Measurements from ENCODE around the gene FMN1. TPM values are rescaled to one million over a fixed set of nuclear protein-coding genes. Genes with fewer than 3 reads are reported as not detected.

Gene FMN1
- total and polyA plus RNA-seq, 2 of the 8 experiments (the other 6 are each of a cell fraction or from before 2014, with no cell fraction given), result 0.27 to 3.7 TPM

- TF ChIP-seq YY1 (IDR thresholded peaks at IDR 0.05; ENCODE audit: low read depth, low read length), result no peak
- no peak for TF ChIP-seq SIX5 (IDR thresholded peaks at IDR 0.05; ENCODE audit: low read depth, low read length)
- no peak for TF ChIP-seq ZNF274 (IDR thresholded peaks at IDR 0.05; ENCODE audit: borderline replicate concordance, extremely low read depth, low read length)
Measured at GRCh38 chr15:32823750-32824149, 370.8 kb downstream of the FMN1 start (continued).
